ENCODE data around the gene SLC25A21.
A peak's percentile ranks its signal among the peaks of the same experiment; 100 is the strongest.

The SLC25A21 gene

GRCh38 chr14:36659010-36659821 lies 513.2 kb downstream of the SLC25A21 start:
- DNase-seq = no peak

DNA sequence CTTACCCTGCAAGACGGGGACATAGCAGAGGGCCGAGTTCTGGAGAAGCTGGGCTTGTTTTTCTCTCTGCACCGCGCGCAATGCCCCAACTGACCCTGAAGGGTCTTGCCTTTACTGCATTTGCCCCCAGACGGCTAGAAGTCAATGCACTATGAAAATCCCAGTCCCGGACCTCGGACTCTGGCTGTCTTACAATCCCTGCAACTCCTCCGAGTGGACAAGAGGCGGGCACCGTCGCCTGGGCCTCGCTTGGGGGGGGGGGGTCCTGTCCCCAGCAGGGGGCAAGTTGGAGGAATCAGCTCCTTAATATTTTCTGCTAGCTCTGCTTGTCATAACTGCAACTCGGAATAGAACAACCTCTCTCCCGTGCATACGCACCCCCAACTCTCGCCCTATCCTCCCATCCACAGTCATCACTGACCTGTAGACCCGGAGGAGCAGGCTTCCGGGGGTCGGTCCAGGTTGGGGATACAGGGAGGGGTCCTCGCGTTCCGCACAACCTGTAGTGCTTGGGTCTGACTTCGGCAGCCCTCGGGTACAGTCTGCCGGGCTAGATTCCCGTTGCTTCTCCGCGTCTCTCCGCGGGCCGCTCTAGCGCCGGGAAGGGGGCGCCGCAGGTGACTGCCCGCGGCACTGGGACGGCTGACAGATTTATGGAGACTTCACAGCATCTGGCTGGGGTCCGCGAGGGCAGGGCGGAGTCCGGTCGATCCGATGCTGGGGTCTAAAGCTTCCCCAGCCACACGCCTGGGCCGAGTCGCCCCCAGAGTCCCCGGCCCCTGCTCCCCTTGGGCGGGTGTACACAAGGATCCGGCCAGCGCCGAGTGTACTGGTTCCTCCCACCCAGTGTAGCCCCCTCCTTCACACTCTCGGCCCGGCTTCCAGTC lies 514.0 kb downstream of the SLC25A21 start:
- no peak for DNase-seq

DNA sequence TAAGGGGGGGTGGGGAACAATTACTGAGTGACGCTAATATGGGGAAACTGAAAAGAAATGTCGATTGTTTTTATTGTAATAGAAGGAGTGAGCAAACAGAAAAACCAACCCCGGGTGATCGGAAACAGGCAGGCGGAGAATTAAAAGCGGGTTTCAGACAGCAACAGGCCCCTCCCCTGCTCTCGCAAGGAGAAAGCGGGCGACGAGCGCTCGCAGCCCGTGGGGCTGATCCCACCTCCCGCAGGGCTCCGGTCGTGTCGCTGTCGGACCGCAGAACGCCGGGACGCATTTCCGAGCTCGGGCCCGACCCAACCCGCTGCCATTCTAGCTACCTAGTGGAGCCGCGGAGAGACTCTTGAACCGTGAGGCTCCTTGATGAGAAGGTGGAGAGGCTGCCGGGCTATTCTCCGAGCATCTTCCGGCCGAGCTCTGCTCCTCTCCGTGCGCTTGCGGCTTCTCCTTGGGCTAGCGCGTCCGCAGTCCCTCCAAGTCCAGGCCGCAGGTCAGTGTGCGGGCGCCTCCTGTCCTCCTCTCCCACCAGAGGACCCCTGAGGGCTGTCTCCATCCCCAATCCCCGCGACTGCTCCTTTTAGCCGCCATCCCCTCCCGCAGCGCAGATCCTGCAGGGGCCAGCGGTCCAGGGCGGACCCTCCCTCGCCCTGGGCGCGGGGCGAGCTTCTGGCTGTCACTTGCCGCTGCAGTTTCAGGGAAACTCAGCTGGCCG lies 514.8 kb downstream of the SLC25A21 start:
- DNase-seq = no peak

- no peak for DNase-seq
Measured at GRCh38 chr14:36656687-36657398, 515.6 kb downstream of the SLC25A21 start.

DNA sequence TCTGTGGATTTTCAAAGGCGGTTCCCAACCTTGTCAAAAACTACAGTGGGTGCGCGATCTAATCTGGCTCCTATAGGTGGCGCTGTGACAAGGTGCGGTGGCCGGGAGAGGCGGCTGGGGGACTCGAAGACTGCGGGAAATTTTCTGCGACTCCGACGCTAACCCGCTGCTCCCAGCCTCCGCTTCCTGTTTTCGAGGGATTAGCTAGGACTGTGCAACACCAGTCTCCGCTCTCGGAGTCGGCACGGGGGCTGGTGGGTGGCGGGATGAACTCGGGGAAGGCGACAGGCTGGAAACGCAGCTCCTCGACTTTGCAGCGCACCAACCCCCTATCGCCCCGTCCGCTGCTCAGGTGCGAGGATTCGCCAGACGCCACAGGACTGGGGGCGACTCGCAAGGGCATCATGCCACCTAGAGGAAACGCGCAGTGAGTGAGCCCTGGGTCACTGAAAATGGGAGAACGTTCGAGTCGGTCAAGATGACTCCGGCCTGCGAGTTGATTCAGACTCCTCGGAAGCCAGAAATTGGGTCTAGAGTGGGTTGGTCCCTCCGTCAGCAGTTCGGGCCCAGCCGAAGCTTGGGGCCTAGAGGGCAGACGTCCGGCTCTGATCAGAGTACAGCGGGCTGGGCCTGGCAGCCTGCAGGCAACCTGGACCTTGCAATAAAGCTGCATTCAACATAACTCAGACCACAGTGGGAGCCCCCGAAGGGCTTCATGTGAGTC lies 516.3 kb downstream of the SLC25A21 start:
- DNase-seq = peak; percentile 76 to 89

DNA sequence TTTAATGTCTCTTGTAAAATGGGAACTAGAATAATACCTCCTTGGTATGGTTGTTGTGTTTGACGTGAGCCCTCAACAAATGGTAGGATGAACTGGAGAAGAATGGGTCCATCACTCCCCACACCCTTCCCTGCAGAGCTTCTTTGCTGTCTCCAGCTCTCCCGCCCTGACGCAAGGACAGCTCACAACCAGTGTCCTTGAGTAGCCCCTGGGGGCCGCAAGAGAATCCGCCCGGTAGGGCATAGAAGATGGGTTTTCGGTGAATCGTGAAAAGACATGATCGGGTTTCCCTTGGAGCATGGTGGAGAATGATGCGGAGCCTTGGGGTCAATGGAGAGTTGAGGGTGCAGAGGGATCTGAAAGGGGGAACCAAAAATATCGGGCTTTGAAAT lies 516.8 kb downstream of the SLC25A21 start:
- DNase-seq = no peak

DNA sequence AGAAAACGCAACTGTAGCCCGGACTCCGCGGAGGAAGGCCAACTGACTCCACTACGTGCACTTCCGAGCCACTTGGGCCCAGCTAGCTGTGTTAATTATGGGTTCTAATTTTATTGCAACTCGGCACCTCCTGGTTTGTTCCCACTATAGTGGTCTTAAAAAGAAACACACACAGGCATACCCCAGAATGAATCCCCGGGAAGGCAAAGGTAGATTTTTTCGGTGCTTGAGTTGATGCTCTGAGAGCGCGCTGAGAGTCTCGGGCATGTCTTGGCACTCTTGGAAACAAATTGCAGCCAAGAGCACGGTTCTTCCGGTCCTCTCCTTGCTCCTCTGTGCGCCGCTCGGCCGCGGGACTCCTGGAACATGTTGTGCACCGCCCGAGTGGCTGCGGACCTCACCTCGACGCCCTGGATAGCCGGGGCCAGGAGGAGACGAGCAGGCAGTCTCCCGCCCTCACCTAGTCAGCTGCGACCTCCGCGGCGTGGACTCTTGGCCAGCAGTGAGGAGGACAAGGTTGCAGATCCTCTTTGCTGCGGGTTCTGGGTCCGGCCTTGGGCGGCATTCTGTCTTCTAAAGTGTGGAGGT lies 517.5 kb downstream of the SLC25A21 start:
- DNase-seq = no peak

DNA sequence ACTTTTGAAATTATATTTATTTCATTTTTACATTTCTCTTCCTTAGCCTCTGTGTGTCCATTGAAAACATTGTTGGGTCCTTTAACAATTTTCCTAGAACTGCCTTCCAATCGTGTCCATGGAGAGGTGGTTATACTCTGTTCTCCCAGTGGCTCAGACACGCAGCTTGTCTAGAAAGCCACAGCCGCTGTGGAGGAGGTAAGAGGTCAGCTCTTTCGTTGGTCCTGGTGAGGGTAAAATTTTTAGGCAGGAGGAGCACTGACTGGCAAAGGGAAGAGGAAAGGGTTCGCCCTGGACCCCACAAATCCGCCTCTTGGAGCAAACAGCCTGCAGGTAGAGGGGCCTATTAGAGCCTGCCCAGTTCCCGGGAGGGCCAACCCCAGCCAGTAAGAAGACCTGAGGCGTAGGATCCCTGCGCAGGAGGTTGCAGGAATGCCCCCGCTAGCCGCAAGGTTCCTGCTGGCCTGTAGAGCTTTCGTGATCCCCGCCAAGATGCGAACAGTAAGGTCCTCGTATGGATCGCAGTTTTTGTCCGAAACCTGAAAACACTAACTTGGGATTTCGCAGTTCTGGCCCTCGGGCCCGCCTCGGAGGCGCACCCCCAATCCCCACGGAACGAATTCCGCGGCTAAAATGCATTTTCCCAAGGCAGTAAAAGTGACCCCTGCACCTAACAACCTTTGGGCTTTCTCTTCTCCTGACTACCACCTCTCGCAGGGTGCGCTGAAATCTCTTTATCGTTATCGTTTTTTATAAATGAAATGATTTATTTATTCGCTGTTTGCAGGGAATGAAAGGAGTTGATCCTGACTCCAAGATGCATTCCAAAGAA lies 518.2 kb downstream of the SLC25A21 start:
- no peak for DNase-seq

GRCh38 chr14:36653413-36653812 lies 519.0 kb downstream of the SLC25A21 start:
- DNase-seq = no peak

GRCh38 chr14:36652542-36653201 lies 519.7 kb downstream of the SLC25A21 start:
- DNase-seq = no peak

GRCh38 chr14:36649872-36650650 lies 522.3 kb downstream of the SLC25A21 start:
- no peak for DNase-seq

- DNase-seq = peak; percentile 83 to 84
Measured at GRCh38 chr14:36647824-36648753, 524.3 kb downstream of the SLC25A21 start.

DNA sequence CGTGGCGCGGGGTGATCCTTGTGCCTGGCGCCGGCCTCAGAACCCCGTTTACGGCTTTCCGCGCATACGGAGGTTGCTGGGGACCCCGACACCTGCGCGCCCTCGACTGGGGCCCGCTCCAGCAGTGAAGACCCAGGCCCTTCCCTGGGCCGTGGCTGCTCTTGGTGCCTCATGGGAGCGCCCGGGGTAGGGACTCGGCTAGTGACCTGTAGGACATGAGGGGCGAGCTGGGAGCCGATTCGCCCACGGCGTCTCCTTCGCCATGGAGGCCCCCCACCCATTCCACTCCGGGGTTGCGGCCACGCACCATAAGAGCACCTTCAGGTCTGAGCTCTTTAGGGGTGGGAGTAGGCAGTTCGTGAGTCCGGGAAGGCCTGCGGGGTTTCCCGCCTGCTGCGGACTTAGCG lies 525.0 kb downstream of the SLC25A21 start:
- DNase-seq = no peak

GRCh38 chr14:36646664-36647416 lies 525.6 kb downstream of the SLC25A21 start:
- DNase-seq = no peak

- no peak for DNase-seq
Measured at GRCh38 chr14:36633580-36633979, 538.8 kb downstream of the SLC25A21 start.
